ENCODE results near the gene RPL9. TPM values are rescaled to one million over a fixed set of nuclear protein-coding genes. Genes with fewer than 3 reads are reported as not detected.

The RPL9 gene
- total RNA-seq, 4 donors from 2014 or later, result 2,242 to 7,905 (median 4,182) TPM

DNA sequence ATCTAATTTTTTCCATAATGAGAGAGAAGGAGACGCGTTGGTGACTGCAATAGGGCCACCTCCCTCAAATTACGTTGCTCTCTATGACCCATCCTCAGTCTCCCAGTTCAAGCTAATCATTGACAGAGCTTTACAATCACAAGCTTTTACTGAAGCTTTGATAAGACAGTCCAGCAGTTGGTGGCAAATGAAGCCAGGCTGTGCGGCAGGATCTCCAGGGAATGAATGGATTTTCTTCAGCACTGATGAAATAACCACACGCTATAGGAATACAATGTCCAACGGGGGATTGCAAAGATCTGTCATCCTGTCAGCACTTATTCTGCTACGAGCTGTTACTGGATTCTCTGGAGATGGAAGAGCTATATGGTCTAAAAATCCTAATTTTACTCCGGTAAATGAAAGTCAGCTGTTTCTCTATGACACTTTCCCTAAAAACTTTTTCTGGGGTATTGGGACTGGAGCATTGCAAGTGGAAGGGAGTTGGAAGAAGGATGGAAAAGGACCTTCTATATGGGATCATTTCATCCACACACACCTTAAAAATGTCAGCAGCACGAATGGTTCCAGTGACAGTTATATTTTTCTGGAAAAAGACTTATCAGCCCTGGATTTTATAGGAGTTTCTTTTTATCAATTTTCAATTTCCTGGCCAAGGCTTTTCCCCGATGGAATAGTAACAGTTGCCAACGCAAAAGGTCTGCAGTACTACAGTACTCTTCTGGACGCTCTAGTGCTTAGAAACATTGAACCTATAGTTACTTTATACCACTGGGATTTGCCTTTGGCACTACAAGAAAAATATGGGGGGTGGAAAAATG lies 51.7 kb downstream of the RPL9 start, which contains the start of gene KLB:
TSS of gene KLB (plus strand) at position 168 of the 821 bp plus-strand sequence. CDS start at position 188, 20 bp downstream.
- H3K9me3 ChIP-seq, result no peaks in the 10 kb centered on the region
- no peak for DNase-seq
- no peaks in the 10 kb centered on the region for H3K36me3 ChIP-seq
- WGBS, 2 donors, result 56 to 58% methylated on average over 12 of the region's 12 CpGs
- intact Hi-C loops (cut with DNase I), result no loop called here
- H3K4me3 ChIP-seq, result no peak within 1 kb of the TSS
- H3K27me3 ChIP-seq, result no peaks in the 10 kb centered on the region
- no peaks in the 10 kb centered on the region for H3K4me1 ChIP-seq
- TF ChIP-seq POLR2A (IDR thresholded peaks at IDR 0.05) (no peak), CTCF (IDR thresholded peaks at IDR 0.05) (no peak)
- H3K27ac ChIP-seq, result no peak within 1 kb of the TSS

Small RNA genes within 50 kb of the gene (small RNA-seq; reads per million reads assigned to genes)
- gene MIR5591, result 0 reads per million in 4 donors
- 0 reads per million in 4 donors for gene RF00019

Other genes starting within 250 kb of the RPL9 start
- gene RFC1, start 92.6 kb downstream of the RPL9 start, total RNA-seq, result 10 to 100 TPM; 19.8 to 34.2 (median 25.4) TPM
- under 1 TPM in 3 of 4 donors, not detected in 1; 0.34 to 0.48 (median 0.38) TPM for gene KLB, start 52.0 kb downstream of the RPL9 start, total RNA-seq
- gene LIAS, start 134 bp upstream of the RPL9 start, total RNA-seq, result 10 to 100 TPM in 3 of 4 donors, 1 to 10 TPM in 1; 9.1 to 17.8 (median 13.1) TPM
- gene UGDH, start 68.5 kb upstream of the RPL9 start, total RNA-seq, result 100 to 1,000 TPM in 2 of 4 donors, 10 to 100 TPM in 2; 55.2 to 188 (median 98.0) TPM
- 10 to 100 TPM; 13.2 to 47.2 (median 25.8) TPM for gene SMIM14, start 179.9 kb upstream of the RPL9 start, total RNA-seq
- 10 to 100 TPM; 28.1 to 37.6 (median 35.3) TPM for gene UBE2K, start 239.2 kb upstream of the RPL9 start, total RNA-seq

All from esophagus squamous epithelium (tissue), 5 donors.